Uterus (tissue), 4 donors: ENCODE data around the gene RNF130. TPM values are rescaled to one million over a fixed set of nuclear protein-coding genes. Genes with fewer than 3 reads are reported as not detected.

Experiments used
- DNase-seq, 2 donors: peaks; one replicate each; pipeline ENCODE4 v3.0.0-alpha.2; 2019 to 2020
- H3K27ac ChIP-seq, 2 donors: fragments of 200-600 bp; sonication (generic); 1 replicate in 1 of 2; 2 replicates in 1 of 2; pipeline ENCODE4 v1.5.1; 2016 to 2018
- H3K27me3 ChIP-seq, 2 donors: fragments of 200-600 bp; sonication (generic); one replicate each; pipeline ENCODE4 v1.5.1; 2018 to 2019; ENCODE audit warnings: control low read depth in 1 of 2
- H3K36me3 ChIP-seq, 2 donors: fragments of 200-600 bp; sonication (generic); one replicate each; pipeline ENCODE4 v1.5.1; 2019; ENCODE audit warnings: control low read depth in 1 of 2
- H3K4me1 ChIP-seq, 2 donors: fragments of 200-600 bp; sonication (generic); one replicate each; pipeline ENCODE4 v1.5.1; 2018 to 2019; ENCODE audit warnings: control low read depth in 1 of 2
- H3K4me3 ChIP-seq, 2 donors: fragments of 200-600 bp; sonication (generic); 1 replicate in 1 of 2; 2 replicates in 1 of 2; pipeline ENCODE4 v1.5.1; 2018 to 2019; ENCODE audit warnings: mild to moderate bottlenecking in 1 of 2
- H3K9me3 ChIP-seq, 2 donors: fragments of 200-600 bp; sonication (generic); one replicate each; pipeline ENCODE4 v1.5.1; 2019; ENCODE audit warnings: control low read depth in 1 of 2
- POLR2A ChIP-seq, 2 donors: fragments of 450-650 bp; IDR thresholded peaks; one replicate each; pipeline ENCODE4 v1.6.1; 2016; ENCODE audit warnings: antibody characterized with exemption in 2 of 2, mild to moderate bottlenecking in 1 of 2, moderate library complexity in 1 of 2
- intact Hi-C: fragments of 100-400 bp; cut with DNase I; formaldehyde crosslinking; loops from one replicate; pipeline ENCODE4 v1.15.1; 2023; ENCODE audit warnings: low total_unique reads
- total RNA-seq, 4 donors: library from RNA; depleted of rRNA in 3 of 4; stranded (reverse); fragments of >200 nt in 3 of 4; gene quantifications; one replicate each; pipeline versions ENCODE4 v1.1.0 to v1.2.4, GENCODE V29; 2014 to 2023
- TF ChIP-seq, protein P1 (sequence below), 4 experiments: fragments of 200-600 bp in 2 of 4; fragments of 450-650 bp in 2 of 4; sonication (generic) in 2 of 4; IDR thresholded peaks; one replicate each; pipeline ENCODE4 v1.5.1; 2016 to 2019; ENCODE audit warnings: antibody characterized with exemption in 4 of 4, mild to moderate bottlenecking in 2 of 4, moderate library complexity in 1 of 4
- donor health status: DM: yes; HTN: yes; CAD: no.

The RNF130 gene
- total RNA-seq, 4 donors from 2014 or later, result 53.8 to 119 (median 85.8) TPM

DNA sequence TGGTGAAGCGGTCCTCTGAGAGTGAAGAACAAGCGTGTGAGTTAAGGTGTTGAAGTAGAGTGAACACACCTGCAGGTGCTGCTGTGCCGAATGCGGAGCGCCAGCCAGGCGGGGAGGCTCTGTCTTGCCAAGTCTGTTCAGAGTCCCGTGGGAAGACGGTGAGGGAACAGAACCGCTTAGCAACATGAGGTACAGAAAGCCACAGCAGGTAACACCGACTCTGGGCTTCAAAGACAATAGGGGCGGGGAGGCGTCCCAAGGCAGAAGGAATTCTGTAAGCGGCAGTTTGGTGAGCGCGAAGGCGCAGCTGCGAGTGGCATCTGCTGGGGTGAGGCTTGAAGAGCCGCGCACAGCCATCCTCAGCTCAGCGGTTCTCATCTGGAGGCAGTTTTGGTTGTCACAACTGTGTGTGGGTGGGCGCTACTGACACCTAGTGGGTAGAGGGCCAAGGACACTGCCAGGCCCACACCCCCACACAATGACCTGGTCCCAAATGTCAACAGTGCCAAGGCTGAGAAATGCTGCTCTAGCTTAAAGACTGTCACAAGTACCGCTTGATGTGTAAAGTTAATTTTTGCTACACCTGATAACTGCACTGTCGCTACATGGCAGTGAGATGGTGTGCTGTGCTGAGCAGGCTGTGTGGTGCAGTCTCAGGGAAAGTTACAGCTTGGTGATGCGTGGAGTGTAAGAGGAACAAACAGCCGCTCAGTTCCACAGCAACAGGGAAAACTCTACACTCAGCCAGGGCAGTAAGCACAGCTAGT, 96.4 kb downstream of the RNF130 start:
- Histone ChIP-seq H3K4me3 (no peak overlapping the region), H3K9me3 (no peaks in the 10 kb centered on the region), H3K36me3 (no peaks in the 10 kb centered on the region), H3K27me3 (no peaks in the 10 kb centered on the region), H3K27ac (no peak overlapping the region), H3K4me1 (no peaks in the 10 kb centered on the region)
- DNase-seq, result no peak
- TF ChIP-seq POLR2A (IDR thresholded peaks at IDR 0.05), result no peak
- TF ChIP-seq, protein P1, sequence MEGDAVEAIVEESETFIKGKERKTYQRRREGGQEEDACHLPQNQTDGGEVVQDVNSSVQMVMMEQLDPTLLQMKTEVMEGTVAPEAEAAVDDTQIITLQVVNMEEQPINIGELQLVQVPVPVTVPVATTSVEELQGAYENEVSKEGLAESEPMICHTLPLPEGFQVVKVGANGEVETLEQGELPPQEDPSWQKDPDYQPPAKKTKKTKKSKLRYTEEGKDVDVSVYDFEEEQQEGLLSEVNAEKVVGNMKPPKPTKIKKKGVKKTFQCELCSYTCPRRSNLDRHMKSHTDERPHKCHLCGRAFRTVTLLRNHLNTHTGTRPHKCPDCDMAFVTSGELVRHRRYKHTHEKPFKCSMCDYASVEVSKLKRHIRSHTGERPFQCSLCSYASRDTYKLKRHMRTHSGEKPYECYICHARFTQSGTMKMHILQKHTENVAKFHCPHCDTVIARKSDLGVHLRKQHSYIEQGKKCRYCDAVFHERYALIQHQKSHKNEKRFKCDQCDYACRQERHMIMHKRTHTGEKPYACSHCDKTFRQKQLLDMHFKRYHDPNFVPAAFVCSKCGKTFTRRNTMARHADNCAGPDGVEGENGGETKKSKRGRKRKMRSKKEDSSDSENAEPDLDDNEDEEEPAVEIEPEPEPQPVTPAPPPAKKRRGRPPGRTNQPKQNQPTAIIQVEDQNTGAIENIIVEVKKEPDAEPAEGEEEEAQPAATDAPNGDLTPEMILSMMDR (IDR thresholded peaks at IDR 0.05), result peak in 3 of 4 experiments; percentile 10 to 22 (median 22)
- intact Hi-C loops, result loop anchor here (10.0 kb wide), 1 partner anchor 1200 kb away; no protein-coding TSS in a partner anchor

DNA sequence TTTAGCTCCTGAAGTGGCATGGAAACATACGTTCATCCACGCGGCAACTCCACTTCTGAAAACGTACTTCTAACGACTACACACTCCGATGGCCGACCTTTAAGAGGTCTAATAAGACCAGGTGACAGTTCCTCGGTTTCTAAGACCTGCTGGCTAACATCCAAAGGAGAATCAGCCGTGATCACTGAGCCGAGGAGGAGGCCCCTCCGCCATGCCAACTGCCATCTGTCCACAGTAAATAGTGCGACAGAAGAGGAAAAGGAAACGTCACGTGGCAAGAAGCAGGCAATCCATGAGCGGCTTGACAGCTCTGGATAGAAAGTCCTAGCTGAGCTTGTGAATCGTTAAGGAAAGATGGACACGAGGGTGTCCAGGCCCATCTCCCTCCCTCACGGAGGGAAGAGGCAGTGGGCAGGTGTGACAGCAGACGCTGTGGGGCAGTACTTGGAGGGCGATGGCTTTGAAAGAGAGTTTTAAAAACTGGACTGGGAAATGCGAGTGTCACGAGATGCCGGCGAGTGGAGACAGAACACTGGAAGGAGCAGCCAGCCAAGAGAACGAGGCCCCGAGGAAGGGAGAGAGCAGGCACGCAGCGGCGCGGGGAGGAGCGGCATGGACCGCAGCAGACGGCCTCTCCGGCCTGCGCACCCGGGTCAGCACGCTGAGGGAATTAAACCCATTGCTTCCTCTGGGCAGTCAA, 97.2 kb downstream of the RNF130 start:
- Histone ChIP-seq H3K9me3 (no peaks in the 10 kb centered on the region), H3K4me1 (no peaks in the 10 kb centered on the region), H3K4me3 (no peak overlapping the region), H3K27me3 (no peaks in the 10 kb centered on the region), H3K36me3 (no peaks in the 10 kb centered on the region), H3K27ac (no peak overlapping the region)
- TF ChIP-seq, protein P1 (IDR thresholded peaks at IDR 0.05), result no peak
- TF ChIP-seq POLR2A (IDR thresholded peaks at IDR 0.05), result no peak
- intact Hi-C loops, result loop anchor here (10.0 kb wide), 1 partner anchor 1200 kb away; no protein-coding TSS in a partner anchor
- no peak for DNase-seq

DNA sequence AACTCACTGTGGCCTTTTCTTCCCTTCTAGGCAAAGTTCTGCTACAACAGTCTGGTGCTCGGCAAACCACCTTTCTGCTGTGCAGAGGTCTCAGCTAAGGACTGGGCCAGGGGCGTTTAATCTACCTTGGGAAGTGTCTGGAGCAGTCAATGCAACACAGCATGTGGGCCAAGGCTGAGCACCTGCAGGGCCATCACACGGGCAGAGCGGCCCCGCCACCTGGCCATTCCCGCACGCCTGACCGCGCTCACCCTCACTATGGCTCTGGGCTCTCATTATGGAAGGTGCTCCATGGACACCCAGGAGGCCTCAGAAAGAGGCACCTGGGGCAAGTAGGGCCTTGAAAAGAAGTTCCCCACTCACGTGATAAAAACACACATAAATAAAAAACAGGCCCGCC, 98.2 kb downstream of the RNF130 start:
- H3K27ac ChIP-seq, result no peak overlapping the region
- TF ChIP-seq POLR2A (IDR thresholded peaks at IDR 0.05), result no peak
- TF ChIP-seq, protein P1 (IDR thresholded peaks at IDR 0.05), result no peak
- no peak for DNase-seq
- no peaks in the 10 kb centered on the region for H3K4me1 ChIP-seq
- no peaks in the 10 kb centered on the region for H3K9me3 ChIP-seq
- no peak overlapping the region for H3K4me3 ChIP-seq
- intact Hi-C loops, result loop anchor here (10.0 kb wide), 1 partner anchor 1199 kb away; no protein-coding TSS in a partner anchor
- H3K27me3 ChIP-seq, result no peaks in the 10 kb centered on the region
- no peaks in the 10 kb centered on the region for H3K36me3 ChIP-seq

DNA sequence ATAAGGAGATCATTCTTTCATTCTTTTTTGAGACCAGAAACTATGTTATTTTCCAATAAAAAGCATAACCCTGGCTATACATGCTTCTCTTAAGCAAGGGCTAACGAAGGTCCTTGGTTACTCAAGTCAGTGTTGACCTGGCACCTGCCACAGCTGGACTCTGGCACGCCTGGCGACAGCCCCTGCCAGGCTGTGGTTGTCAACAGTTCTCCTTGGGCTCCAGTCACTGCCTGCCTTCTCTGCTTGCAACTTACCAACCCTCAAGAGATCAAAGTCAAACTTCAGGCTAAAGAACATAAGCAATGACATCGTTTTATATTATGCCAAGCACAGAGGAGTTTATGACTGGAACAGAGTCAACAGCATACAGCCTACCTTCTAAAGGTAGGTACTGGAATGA, 102.4 kb downstream of the RNF130 start:
- TF ChIP-seq, protein P1 (IDR thresholded peaks at IDR 0.05), result no peak
- TF ChIP-seq POLR2A (IDR thresholded peaks at IDR 0.05), result no peak
- H3K4me1 ChIP-seq, result no peaks in the 10 kb centered on the region
- H3K9me3 ChIP-seq, result no peaks in the 10 kb centered on the region
- intact Hi-C loops, result no loop called here
- no peak overlapping the region for H3K27ac ChIP-seq
- no peak overlapping the region for H3K4me3 ChIP-seq
- no peak for DNase-seq
- H3K27me3 ChIP-seq, result no peaks in the 10 kb centered on the region
- H3K36me3 ChIP-seq, result no peaks in the 10 kb centered on the region

DNA sequence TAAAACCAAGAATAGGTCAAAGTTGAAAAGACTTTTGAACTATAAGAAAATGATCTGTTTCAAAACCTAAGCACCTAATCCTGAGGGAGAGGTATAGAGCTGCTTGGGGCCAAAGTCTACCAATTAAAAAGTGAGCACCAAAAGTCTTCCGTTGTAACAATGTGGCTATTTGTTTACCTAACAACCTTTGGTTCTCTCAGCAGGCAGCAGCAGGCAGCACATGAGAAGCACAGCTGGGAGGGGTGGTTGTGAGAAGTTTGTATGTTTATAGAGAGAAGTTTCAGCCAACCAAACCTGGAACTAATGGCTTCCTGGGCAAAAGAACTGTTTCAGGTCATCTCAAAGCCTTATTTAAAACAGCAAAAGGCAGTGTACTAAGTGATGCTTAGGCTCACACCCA, 104.1 kb downstream of the RNF130 start:
- no peak for TF ChIP-seq POLR2A (IDR thresholded peaks at IDR 0.05)
- TF ChIP-seq, protein P1 (IDR thresholded peaks at IDR 0.05), result no peak
- no peak overlapping the region for H3K4me3 ChIP-seq
- no peaks in the 10 kb centered on the region for H3K27me3 ChIP-seq
- H3K36me3 ChIP-seq, result no peaks in the 10 kb centered on the region
- no peaks in the 10 kb centered on the region for H3K9me3 ChIP-seq
- DNase-seq, result no peak
- H3K27ac ChIP-seq, result no peak overlapping the region
- intact Hi-C loops, result no loop called here
- no peaks in the 10 kb centered on the region for H3K4me1 ChIP-seq
